ENCODE data around the gene SLC22A4.

The SLC22A4 gene

GRCh38 chr5:132389585-132390286 lies 95.5 kb downstream of the SLC22A4 start:
- TF ChIP-seq ZBTB7A (IDR thresholded peaks at IDR 0.05; ENCODE audit: low read depth) (no peak), TCF12 (IDR thresholded peaks at IDR 0.05; ENCODE audit: low read depth) (peak; percentile 79), RAD21 (IDR thresholded peaks at IDR 0.05; ENCODE audit: low read depth) (no peak; the same call in 1 of the 2 replicates), CREB1 (IDR thresholded peaks at IDR 0.05; ENCODE audit: low read depth) (no peak), CEBPB (IDR thresholded peaks at IDR 0.05) (no peak), FOXM1 (IDR thresholded peaks at IDR 0.05; ENCODE audit: borderline replicate concordance, low read depth) (no peak), REST (IDR thresholded peaks at IDR 0.05; ENCODE audit: low read depth) (no peak), EGR1 (IDR thresholded peaks at IDR 0.05) (no peak), YY1 (IDR thresholded peaks at IDR 0.05; ENCODE audit: low read depth) (no peak), TAF1 (IDR thresholded peaks at IDR 0.05; ENCODE audit: low read depth) (0 out of 2 replicates have a peak, but pooled peaks have one; percentile 20), EP300 (IDR thresholded peaks at IDR 0.05; ENCODE audit: borderline replicate concordance) (peak; percentile 59; the same call in 1 of the 2 replicates), TEAD4 (IDR thresholded peaks at IDR 0.05) (peak; percentile 70), NFIC (IDR thresholded peaks at IDR 0.05) (peak; percentile 62)
- TF ChIP-seq, protein P1, sequence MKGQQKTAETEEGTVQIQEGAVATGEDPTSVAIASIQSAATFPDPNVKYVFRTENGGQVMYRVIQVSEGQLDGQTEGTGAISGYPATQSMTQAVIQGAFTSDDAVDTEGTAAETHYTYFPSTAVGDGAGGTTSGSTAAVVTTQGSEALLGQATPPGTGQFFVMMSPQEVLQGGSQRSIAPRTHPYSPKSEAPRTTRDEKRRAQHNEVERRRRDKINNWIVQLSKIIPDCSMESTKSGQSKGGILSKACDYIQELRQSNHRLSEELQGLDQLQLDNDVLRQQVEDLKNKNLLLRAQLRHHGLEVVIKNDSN (IDR thresholded peaks at IDR 0.05), result no peak
- TF ChIP-seq, protein P2, sequence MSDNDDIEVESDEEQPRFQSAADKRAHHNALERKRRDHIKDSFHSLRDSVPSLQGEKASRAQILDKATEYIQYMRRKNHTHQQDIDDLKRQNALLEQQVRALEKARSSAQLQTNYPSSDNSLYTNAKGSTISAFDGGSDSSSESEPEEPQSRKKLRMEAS (IDR thresholded peaks at IDR 0.05), result peak; percentile 64

DNA sequence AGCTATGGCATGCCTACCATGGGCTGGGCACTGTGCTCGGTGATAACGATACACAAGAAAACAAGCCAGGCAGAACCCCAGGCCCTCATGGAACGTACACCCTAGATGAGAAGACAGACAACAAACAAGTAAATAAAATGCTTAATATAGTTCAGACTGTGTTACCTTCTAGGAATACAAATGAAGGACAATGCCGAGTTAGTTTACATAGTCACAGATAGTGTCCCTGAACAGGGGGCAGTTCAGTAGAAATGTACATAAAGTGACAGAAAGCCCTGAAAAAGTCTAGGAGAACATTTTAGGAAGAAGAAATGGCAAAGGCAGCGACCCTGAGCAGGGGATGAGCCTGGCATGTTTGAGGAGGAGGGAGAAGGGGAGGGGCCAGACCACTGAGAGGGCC lies 97.1 kb downstream of the SLC22A4 start:
- TF ChIP-seq EGR1 (IDR thresholded peaks at IDR 0.05), result no peak
- TF ChIP-seq TCF12 (IDR thresholded peaks at IDR 0.05; ENCODE audit: low read depth), result no peak
- TF ChIP-seq TAF1 (IDR thresholded peaks at IDR 0.05; ENCODE audit: low read depth), result no peak

- TF ChIP-seq EP300 (IDR thresholded peaks at IDR 0.05; ENCODE audit: borderline replicate concordance) (no peak), FOXM1 (IDR thresholded peaks at IDR 0.05; ENCODE audit: borderline replicate concordance, low read depth) (no peak), CREB1 (IDR thresholded peaks at IDR 0.05; ENCODE audit: low read depth) (no peak), EGR1 (IDR thresholded peaks at IDR 0.05) (no peak), ZBTB7A (IDR thresholded peaks at IDR 0.05; ENCODE audit: low read depth) (no peak), TAF1 (IDR thresholded peaks at IDR 0.05; ENCODE audit: low read depth) (no peak), REST (IDR thresholded peaks at IDR 0.05; ENCODE audit: low read depth) (no peak), TEAD4 (IDR thresholded peaks at IDR 0.05) (no peak), CEBPB (IDR thresholded peaks at IDR 0.05) (no peak), RAD21 (IDR thresholded peaks at IDR 0.05; ENCODE audit: low read depth) (no peak), NFIC (IDR thresholded peaks at IDR 0.05) (no peak), TCF12 (IDR thresholded peaks at IDR 0.05; ENCODE audit: low read depth) (no peak), YY1 (IDR thresholded peaks at IDR 0.05; ENCODE audit: low read depth) (no peak)
- TF ChIP-seq, protein P1 (IDR thresholded peaks at IDR 0.05), result no peak
- TF ChIP-seq, protein P2 (IDR thresholded peaks at IDR 0.05), result no peak
Measured at GRCh38 chr5:132391870-132392269, 97.7 kb downstream of the SLC22A4 start.

DNA sequence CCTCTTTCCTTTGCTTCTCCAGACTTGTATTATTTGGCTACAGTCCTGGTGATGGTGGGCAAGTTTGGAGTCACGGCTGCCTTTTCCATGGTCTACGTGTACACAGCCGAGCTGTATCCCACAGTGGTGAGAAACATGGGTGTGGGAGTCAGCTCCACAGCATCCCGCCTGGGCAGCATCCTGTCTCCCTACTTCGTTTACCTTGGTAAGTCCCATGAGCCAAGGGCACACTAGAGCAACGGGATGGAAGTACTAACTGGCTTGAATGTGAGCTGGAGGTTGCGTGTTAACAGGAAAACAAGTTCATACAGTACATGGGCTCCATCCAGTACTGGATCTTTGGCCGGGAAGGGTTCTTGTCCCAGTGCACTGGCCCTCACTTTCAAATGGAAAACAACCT lies 98.2 kb downstream of the SLC22A4 start:
- no peak for TF ChIP-seq CREB1 (IDR thresholded peaks at IDR 0.05; ENCODE audit: low read depth)
- TF ChIP-seq ZBTB7A (IDR thresholded peaks at IDR 0.05; ENCODE audit: low read depth), result no peak
- no peak for TF ChIP-seq NFIC (IDR thresholded peaks at IDR 0.05)
- no peak for TF ChIP-seq TCF12 (IDR thresholded peaks at IDR 0.05; ENCODE audit: low read depth)
- TF ChIP-seq CEBPB (IDR thresholded peaks at IDR 0.05), result no peak
- TF ChIP-seq, protein P1 (IDR thresholded peaks at IDR 0.05), result no peak
- TF ChIP-seq REST (IDR thresholded peaks at IDR 0.05; ENCODE audit: low read depth), result no peak
- TF ChIP-seq EP300 (IDR thresholded peaks at IDR 0.05; ENCODE audit: borderline replicate concordance), result no peak
- TF ChIP-seq TEAD4 (IDR thresholded peaks at IDR 0.05), result no peak
- TF ChIP-seq, protein P2 (IDR thresholded peaks at IDR 0.05), result no peak
- TF ChIP-seq FOXM1 (IDR thresholded peaks at IDR 0.05; ENCODE audit: borderline replicate concordance, low read depth), result no peak
- no peak for TF ChIP-seq RAD21 (IDR thresholded peaks at IDR 0.05; ENCODE audit: low read depth)
- no peak for TF ChIP-seq EGR1 (IDR thresholded peaks at IDR 0.05)
- no peak for TF ChIP-seq TAF1 (IDR thresholded peaks at IDR 0.05; ENCODE audit: low read depth)

All from Ishikawa (cell line).